Posterior cingulate gyrus (tissue), 11 donors: ENCODE results near the gene ILKAP.
"Not testable (repeated sequence)": the region's sequence is repeated elsewhere in the genome, so short reads cannot be mapped to it uniquely, and the experiment has no call there.

Experiments used
- DNase-seq, 10 donors: peaks; one replicate each; pipeline versions ENCODE4 v3.0.0 to v3.0.0-alpha.2; 2020 to 2021; ENCODE audit warnings: mixed read lengths in 3 of 10
- intact Hi-C: fragments of 100-400 bp; cut with DNase I; formaldehyde crosslinking; loops from one replicate; pipeline ENCODE4 v1.15.1; 2023

The ILKAP gene

DNA sequence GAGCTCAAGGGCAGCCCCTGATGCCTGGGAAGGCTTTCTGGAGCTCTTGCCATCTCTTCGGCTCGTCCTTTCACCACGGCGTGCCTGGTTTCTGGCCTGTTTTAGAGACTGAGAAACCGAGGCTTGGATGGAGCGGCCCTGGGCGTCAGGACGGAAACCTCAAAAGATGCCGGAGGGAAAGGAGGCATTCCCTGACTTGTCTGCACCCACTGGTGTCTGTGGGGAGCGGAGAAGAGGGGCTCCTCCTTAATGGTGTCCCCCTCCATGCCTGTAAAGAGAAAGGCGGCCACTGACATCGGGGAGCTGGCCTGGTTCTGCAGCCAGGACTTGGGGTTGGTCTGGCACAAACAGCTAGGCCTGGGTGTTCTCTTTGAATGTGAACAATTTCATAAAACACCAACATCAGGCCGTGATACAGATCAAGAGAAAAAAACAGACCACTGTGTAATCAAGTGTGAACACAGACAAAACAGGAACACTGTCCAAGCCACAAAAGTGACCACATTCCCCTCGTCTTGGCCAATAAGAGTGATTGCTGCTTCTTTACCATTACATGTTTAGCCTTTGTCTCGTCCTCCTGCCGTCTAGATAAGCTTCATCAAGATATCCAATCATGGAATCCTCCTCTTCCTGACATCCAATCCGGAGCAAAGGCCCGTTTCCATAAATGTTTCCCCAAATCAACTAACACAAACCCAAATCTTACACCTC lies 633 bp upstream of the ILKAP start:
- intact Hi-C loops = loop anchor here (2.0 to 5.0 kb wide), 2 partner anchors 37 to 237 kb away; partner anchors contain the start of genes HES6 and UBE2F

DNA sequence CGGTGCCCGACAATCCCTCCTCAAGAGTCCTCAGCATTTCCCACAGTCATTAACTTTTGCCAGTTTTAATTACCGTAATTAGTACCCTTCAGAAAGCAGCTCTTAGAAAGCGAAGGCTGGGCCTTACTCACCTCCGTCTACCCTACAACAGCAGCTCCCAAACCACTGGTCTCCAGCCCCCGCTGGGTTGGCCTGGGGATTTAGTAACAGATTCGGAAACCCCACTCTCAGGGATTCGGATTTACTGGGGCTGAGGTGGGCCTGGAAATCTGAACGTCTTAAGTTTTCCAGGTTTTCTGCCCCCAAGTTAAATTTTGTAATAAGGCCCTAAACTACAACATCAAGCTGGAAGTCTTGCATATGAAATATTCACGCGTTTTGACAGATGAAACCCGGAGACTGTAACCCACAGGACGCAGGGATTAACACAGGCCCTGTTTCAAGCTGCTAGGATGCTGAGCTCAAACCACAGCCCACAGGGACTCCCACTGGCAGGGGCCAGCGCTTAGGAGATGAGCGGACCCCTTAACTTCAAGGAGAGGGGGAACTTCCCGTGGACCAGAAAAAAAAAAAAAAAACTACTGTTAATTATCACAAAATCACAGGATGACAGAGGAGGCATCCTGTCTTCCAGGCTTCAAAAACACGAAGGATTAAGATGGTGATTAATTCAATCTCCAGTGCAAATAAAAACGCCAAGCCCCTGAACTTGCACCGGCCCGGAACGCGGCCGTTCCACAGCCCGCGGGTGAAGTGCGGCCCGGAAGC lies 985 bp downstream of the ILKAP start:
- intact Hi-C loops = loop anchor here (2.0 to 5.0 kb wide), 2 partner anchors 38 to 235 kb away; partner anchors contain the start of genes HES6 and UBE2F
- no peak for DNase-seq

More for the DNA sequence above, 633 bp upstream of the ILKAP start:
- no peak for DNase-seq

DNA sequence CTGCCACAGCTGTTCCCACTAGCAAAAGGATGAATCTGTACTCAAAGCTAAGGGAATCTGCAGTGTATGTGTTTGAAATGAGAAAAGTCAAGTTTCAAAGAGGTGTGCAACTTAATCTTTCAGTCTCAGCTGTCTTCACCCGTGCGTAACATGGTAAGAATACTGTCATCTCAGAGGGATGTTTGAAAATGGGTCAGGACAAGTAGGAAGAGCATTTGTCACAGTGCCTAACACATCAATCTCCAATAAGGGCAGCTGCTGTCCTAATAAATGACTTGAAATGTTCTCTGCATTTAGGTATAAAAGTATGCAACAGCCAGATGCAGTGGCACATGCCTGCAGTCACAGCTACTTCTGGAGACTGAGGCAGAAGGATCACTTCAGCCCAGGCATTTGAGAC lies 13.1 kb downstream of the ILKAP start:
- no peak for DNase-seq
- intact Hi-C loops = no loop called here

DNA sequence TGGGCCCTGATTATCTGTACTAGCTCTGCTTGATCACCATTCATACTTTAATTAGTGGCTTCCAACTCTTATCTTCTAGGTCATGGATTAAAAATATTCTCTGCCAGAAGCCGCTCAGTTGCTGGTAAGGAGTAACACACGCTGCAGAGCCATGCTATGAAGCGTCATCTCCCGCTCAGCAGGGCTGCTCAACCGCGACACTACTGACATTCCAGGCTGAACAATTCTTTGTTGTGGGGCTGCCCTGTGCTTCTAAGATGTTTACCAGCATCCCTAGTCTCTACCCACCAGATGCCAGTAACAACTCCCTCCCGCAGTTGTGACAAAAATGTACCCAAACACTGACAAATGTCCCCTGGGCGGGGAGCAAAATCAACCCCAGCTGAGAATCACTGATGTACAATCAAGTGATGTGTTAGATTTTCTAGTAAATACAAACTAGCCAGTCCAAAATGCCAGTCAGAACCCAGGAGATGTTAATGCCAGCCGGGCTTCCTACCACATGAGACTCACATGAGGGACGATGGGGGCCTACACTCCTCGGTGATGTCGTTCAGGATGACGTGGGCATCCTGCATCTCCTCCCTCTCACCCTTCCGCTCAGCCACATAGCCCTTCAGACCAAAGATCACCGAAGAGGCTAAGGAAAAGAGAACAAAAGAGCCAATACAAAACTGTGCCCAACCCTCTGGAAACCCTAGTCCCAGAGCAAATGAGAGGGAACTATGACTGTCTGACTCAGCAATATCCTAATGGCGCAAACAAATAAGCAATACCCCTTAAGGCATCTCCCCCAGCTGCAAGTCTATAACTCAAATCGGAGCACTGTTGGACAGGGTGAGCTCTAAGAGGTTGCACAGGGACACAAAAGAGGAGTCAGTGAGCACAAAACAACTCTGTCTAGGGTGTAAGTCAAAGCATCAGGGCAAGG lies 15.6 kb downstream of the ILKAP start:
- intact Hi-C loops = no loop called here
- DNase-seq = peak in 2 of 10 donors; percentile 44 to 51

DNA sequence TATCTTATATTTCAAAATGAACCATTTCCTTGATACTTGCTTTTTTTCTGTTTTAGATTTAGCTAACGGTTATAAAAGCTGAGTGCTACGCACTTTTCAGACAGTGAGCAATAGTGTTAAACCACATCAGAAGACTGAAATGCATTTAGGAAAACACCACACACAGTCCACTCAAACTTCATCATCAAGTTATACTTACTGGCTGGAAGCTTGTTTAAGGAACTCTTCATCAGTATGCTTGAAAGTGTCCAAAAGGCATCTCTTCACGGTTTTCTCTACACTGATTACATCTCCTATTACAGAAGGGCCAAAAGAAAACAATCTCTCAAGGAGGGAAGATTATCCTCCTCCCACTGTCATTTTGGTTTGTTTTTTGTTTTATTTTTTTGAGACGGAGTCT lies 19.7 kb downstream of the ILKAP start:
- no peak for DNase-seq
- intact Hi-C loops = no loop called here

DNA sequence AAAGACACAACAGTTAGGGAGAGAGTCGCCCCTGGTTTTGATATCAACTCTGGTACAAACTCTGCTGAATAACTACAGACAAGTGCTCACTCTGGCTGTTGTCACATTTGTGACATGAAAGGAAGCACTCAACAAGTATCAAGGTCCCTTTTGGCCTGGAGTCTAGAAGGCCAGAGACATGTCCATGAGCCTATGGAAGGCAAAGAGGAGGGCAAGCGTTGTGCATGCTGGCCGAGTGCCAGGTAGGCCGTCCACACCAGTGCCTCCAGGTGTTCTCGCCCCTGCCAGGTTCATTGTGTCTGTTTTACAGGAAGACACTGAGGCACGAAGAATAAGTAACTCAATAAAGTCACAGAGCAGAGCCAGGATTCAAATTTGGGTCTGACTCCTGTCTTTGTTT lies 21.1 kb downstream of the ILKAP start:
- no peak for DNase-seq
- intact Hi-C loops = no loop called here

DNA sequence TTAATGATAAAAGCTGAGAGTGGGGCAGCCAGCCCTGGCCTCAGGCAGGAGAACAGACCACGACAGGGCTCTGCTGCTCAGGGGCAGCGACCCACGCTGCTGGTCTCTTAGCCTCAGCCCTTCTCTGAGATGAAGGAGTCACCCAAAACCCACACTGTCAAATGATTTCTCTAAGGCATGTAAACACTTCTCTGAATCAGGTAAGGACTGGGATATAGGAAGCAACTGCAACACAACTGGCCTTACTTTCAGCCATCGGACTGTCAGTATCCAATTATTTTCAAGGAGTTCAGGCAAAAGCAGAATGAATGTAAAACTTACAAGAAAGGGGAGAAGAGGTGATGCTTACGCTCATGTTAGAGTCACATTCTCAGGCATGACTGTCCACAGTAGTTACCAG lies 22.9 kb downstream of the ILKAP start:
- intact Hi-C loops = no loop called here
- no peak for DNase-seq

DNA sequence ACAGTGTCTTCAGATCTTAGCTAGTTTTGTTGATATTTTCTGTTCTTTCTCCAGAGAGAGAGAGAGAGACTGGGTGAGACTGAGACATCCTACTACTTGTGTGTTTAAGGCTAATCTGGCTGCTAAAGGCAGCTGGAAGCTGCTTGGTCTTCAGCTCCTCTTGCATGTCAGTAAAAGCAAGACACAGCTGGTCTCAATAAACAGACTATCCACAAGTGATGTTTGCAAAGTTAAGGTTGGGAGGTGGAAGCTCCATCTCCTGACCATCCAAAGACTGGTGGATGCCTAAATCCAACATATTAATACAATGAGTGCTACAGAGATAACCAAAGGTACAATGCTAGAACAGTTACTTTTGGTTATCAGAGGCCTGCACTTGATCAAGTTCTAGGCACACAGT lies 26.9 kb downstream of the ILKAP start:
- intact Hi-C loops = no loop called here
- no peak for DNase-seq

DNA sequence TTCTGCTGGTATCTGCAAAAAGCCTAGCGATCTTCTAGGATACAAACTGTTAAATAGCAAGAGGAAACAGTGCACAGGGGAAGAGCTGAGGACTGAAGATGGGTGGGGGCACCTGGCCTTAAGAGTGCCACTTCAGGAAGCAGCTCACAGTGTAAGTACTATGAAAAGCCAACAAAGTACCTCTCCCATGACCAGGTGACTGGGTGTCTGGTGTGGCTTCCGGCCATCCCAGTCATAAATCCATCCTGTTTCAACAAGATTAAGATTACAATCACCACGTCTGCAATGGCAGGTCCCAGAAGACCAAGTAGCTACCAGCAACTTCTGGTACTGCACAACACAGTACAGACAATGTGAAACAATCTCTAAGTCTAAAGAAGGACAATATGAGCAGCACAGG lies 28.8 kb downstream of the ILKAP start:
- peak in 1 of 10 donors; percentile 6 for DNase-seq
- intact Hi-C loops = no loop called here

DNA sequence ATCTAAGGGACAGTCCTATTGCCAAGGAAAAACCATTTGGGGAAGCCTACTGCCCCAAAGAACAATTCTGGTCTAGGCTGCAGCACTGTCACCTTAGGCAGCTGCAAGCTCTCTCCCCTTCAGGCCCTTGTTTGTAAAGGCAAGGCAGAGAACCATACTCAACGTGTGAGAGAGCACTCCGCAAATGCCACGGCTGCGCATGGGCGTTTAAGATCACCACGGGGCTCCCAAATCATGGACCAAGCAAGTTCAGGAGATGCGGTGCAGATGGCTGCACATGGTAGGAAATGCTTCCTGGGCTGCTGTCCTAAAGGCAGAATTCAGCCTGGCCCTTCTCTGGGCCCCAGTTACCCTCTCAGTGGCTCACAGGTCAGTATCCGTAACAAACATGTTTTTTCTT lies 29.2 kb downstream of the ILKAP start:
- intact Hi-C loops = no loop called here
- DNase-seq = peak in 1 of 10 donors; percentile 17

DNA sequence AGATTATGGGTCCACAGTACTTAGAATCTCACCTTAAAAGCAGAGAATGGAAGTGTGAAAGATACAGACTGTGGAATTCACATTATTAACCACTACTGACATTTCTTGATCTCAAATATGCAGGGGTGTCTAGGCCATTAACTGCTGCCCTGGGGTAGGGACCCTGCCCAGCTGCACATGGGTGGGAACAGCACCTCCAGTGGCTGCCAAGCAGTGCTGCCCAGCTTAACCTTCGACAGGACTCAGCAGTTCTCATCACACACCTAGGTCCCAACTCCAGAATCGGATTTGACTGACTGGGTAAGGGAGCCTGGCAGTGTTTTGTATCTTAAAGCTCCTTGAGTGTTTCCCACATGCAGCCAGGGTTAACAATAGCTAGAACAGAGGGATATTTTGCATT lies 29.8 kb downstream of the ILKAP start:
- intact Hi-C loops = no loop called here

DNA sequence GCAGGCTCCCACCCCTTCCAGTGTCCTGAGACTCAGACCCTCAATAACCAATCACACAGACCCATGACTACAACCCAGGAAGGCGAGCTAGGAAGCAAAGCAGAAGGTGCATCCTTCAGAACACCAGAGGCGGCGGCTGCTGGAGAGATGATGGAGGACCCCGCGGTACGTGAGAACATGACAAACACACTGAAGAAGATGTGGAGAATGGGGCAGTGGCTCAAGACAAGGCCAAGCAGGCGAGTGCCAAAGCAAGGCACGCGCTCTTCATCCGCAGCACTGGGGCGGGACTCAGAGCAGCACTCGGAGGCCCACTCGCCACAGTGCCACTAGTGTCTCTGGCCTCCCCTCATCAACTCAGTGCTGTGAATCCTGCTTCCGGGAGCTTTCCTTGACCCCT lies 31.1 kb downstream of the ILKAP start:
- intact Hi-C loops = no loop called here
- no peak for DNase-seq

More for the DNA sequence above, 29.8 kb downstream of the ILKAP start:
- peak in 1 of 10 donors; percentile 16 for DNase-seq

DNA sequence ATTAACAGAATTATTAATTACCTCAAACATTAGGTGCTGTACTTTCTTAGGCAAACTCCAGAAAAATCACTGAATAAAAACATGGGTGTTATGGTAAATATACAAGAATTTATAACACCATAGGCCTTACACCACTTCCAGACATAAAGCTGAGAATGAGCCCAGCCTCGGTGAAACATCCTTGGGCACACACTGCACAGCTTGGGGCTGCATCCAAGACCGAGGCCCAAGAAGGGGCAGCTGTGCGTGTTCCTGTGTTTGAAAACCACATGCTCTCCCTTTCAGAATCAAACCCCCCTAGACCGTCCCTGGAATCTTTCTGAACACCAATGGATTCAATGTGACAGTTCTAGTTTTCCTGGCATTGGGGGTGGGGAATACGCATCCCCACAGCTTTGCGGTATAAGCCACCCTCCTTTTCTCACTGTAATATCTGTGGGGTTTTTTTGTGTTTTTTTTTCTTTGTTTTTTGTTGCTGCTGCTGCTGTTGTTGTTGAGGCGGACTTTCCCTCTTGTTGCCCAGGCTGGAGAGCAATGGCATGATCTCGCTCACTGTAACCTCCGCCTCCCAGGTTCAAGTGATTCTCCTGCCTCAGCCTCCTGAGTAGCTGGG lies 31.8 kb downstream of the ILKAP start:
- intact Hi-C loops = no loop called here
- DNase-seq = peak in 1 of 10 donors; percentile 54

DNA sequence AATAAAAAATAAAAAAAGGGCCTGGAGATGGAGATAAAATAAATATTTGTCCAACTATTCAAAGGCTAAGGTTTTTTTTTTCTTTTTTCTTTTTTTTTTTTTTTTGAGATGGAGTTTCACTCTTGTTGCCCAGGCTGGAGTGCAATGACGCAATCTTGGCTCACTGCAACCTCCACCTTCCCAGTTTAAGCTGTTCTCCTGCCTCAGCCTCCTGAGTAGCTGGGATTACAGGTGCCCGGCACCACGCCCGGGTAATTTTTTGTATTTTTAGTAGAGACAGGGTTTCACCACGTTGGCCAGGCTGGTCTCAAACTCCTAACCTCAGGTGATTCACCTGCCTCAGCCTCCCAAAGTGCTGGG lies 32.4 kb downstream of the ILKAP start:
- DNase-seq, intact Hi-C loops: not testable (repeated sequence)

DNA sequence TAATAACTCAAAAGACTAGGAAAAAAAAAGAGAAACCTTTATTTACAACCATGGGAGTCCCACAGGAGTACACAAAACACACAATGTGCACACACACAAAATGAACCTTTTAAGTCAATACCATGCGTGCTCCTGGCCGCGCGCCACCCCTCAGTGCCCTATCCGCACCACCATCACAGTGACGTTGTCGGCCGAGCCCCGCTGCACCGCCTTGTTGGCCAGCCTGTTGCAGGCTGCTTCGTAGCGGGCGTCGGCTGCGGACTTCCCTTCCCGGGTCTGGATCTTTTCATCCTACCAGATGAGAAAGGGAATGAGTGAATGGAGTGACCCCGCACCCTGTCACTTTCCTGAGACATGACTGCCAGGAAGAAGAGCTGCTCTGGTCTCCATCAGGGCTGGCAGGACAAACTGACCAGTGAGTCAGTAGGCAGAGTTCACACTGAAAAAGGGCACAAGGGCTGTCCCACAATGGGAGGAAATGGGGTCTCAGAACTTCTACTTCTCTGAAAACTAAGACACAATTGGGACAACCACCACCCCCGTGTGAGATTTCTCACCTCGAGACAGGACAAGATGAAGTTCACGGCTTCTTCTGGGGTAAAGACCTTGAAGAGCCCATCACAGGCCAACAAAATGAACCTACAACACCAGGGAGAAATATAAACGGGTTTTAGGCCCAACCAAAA lies 33.0 kb downstream of the ILKAP start:
- intact Hi-C loops = no loop called here
- DNase-seq = peak in 2 of 10 donors; percentile 69 to 71

DNA sequence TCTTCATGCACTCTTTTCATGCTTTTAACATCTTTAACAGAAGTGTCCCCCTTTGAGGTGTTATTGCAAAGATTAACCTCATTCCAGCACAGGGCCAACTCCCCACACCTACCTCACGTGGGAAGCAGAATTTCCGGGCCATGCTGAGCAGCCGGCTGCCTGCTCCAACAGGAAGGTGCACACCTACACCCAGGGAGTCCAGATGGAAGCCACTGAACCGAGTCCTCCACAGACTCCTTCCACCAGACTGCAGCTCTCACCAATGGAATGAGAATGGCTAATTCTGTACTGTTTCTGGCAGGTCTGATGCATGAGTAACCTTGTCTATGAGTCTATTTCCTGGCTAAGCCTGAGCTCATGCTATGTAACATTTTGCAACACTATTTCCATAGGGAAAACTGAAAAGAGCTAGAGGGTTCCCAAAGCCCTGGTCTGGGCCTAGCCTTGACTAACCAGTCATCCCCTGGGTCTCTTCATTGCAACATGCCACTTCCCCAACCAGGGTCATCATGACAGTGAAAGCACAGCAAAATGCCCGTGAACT lies 33.7 kb downstream of the ILKAP start:
- peak in 5 of 10 donors; percentile 34 to 89 (median 63) for DNase-seq
- intact Hi-C loops = no loop called here

DNA sequence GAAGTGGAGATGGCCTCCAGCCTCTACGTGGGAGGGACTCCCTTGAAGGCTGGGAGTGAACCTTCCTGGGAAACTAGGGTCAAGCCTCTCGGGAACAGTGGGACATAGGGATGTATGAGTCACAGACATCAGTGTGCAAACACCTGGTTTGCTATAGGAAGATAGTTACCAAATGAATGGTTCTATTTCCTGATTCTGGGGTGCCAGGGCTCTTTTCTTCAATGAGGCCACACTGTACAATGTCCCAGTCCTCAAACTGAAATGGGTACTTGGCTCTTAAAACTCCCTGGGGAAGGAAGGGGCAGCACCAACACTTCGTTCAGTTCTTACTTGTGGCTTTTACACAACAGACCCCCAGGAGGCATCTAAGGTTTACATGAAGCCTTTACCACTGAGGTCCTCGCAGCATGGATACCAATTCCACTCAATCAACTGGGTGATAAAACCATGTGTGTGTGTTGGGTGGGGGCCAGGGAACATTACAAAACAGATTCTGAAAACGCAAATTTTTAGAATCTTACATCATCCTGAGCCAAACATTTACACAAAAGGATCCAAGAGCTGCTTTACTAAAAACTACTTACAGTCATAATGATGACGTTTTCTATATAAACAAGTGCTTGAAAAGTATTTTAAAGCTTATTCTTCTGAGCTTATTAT lies 34.3 kb downstream of the ILKAP start:
- intact Hi-C loops = no loop called here
- peak in 1 of 10 donors; percentile 16 for DNase-seq

DNA sequence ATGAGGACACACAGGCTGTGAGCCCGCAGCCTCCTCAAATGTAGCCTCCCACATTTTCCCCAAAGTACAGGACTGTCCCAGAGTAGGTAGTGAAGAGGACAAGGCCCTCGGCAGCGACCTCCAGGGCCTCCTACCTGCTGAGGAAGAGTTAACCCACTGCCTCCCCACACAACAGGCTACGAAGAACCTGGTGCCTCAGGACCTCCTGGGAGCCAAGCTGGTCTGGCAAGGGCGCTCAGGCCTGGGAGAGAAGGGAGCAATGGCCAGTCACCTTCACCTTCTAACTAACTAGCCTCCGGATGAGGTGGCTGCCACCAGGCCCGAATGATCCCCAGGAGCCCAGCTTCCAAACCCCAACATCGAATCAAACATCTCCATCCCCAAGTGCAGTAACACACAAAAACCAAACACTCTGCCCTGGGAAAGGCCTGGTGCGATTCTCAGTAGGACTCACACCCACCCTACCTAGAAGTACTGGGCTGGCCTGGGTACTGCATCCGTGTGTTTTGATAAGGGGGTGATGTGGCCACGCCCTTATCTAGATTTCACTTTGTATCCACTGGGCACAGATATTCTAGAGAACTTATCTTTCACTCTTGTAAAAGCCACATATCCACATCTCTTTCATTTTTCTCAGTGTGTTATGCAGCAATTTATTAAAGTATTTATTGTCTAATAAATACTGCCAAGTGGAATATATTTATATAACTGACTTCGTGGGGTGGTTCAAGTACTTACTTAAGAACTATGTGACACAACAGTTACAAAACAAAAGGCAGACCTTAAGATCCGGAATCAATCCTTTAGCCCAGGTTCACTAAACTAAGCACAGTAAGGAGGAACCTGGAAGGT lies 35.1 kb downstream of the ILKAP start:
- peak in 2 of 10 donors; percentile 28 to 65 for DNase-seq
- intact Hi-C loops = no loop called here
